Urinary bladder (tissue), 4 donors: ENCODE data around the gene SUV39H1. TPM values are rescaled to one million over a fixed set of nuclear protein-coding genes. Genes with fewer than 3 reads are reported as not detected.
"Not testable (repeated sequence)": the region's sequence is repeated elsewhere in the genome, so short reads cannot be mapped to it uniquely, and the experiment has no call there.

Experiments
- DNase-seq: peaks from one replicate; pipeline ENCODE4 v3.0.0-alpha.2; 2015; ENCODE audit errors: extremely low spot score
- H3K27ac ChIP-seq: one replicate; pipeline ENCODE4 v1.5.1; 2013; ENCODE audit warnings: low read depth, mild to moderate bottlenecking, moderate library complexity
- H3K36me3 ChIP-seq: one replicate; pipeline ENCODE4 v1.6.1; 2013; ENCODE audit warnings: mild to moderate bottlenecking, moderate library complexity; ENCODE audit not compliant: insufficient read depth
- H3K4me1 ChIP-seq: one replicate; pipeline ENCODE4 v1.6.1; 2013; ENCODE audit warnings: mild to moderate bottlenecking, moderate library complexity; ENCODE audit not compliant: insufficient read depth
- H3K4me3 ChIP-seq: one replicate; pipeline ENCODE4 v1.5.1; 2013; ENCODE audit warnings: low read depth, low read length
- WGBS: extraction: QIAGEN DNeasy Blood & Tissue Kit; methylation state at CpG from one replicate; pipeline ENCODE4 v1.1.7; 2013; 5-methylcytosine and 5-hydroxymethylcytosine counted together
- polyA plus RNA-seq: library from polyadenylated mRNA; stranded (reverse); fragments of 200-250 nt; gene quantifications from one replicate; pipeline ENCODE4 v1.2.3, GENCODE V29; 2013
- total RNA-seq: library from RNA; depleted of rRNA; stranded (reverse); fragments of >200 nt; gene quantifications from one replicate; pipeline ENCODE4 v1.2.3, GENCODE V29; 2014
- donor health status: healthy with polysubstance abuse.
- donor health status: healthy.

The SUV39H1 gene, protein sequence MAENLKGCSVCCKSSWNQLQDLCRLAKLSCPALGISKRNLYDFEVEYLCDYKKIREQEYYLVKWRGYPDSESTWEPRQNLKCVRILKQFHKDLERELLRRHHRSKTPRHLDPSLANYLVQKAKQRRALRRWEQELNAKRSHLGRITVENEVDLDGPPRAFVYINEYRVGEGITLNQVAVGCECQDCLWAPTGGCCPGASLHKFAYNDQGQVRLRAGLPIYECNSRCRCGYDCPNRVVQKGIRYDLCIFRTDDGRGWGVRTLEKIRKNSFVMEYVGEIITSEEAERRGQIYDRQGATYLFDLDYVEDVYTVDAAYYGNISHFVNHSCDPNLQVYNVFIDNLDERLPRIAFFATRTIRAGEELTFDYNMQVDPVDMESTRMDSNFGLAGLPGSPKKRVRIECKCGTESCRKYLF
- total RNA-seq (2.8 TPM), polyA plus RNA-seq (6.0 TPM)

GRCh38 chrX:48696301-48696908 is at the start of gene SUV39H1:
Gene SUV39H1, plus strand, starts transcription at chrX:48696734. Its CDS starts 51 bp downstream, at chrX:48696785.
- Histone ChIP-seq H3K4me1 (no peaks in the 10 kb centered on the region), H3K27ac (peak within 1 kb of the TSS; percentile 83), H3K4me3 (peak within 1 kb of the TSS; percentile 88), H3K36me3 (peaks cover 5% of the 10 kb centered on the region)
- under 1% methylated on average over 66 of the region's 66 CpGs for WGBS
- DNase-seq, result peak; percentile 55

GRCh38 chrX:48648336-48648751 is 48.2 kb upstream of the SUV39H1 start:
- no peak for DNase-seq
- 10% methylated on average over 6 of the region's 6 CpGs for WGBS
- no peak overlapping the region for H3K4me3 ChIP-seq
- no peaks in the 10 kb centered on the region for H3K36me3 ChIP-seq
- no peaks in the 10 kb centered on the region for H3K4me1 ChIP-seq
- H3K27ac ChIP-seq, result no peak overlapping the region

GRCh38 chrX:48649102-48649501 is 47.4 kb upstream of the SUV39H1 start:
- DNase-seq, result no peak
- no peak overlapping the region for H3K4me3 ChIP-seq
- WGBS, result 72% methylated on average over 3 of the region's 3 CpGs

GRCh38 chrX:48652055-48652579 is 44.4 kb upstream of the SUV39H1 start:
- not testable (repeated sequence) for H3K36me3 ChIP-seq

More at GRCh38 chrX:48649102-48649501, 47.4 kb upstream of the SUV39H1 start:
- Histone ChIP-seq H3K27ac (no peak overlapping the region), H3K36me3 (no peaks in the 10 kb centered on the region), H3K4me1 (no peaks in the 10 kb centered on the region)

DNA sequence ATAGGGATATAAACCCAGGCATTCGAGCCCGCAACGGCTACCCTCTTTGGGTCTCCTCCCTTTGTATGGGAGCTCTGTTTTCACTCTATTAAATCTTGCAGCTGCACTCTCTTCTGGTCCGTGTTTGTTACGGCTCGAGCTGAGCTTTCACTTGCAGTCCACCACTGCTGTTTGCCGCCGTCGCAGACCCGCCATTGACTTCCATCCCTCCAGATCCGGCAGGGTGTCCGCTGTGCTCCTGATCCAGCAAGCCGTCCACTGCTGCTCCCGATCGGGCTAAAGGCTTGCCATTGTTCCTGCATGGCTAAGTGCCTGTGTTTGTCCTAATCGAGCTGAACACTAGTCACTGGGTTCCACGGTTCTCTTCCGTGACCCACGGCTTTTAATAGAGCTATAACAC is 41.8 kb upstream of the SUV39H1 start:
- H3K4me3 ChIP-seq, H3K4me1 ChIP-seq, H3K27ac ChIP-seq, H3K36me3 ChIP-seq, DNase-seq: not testable (repeated sequence)
- 44% methylated on average over 19 of the region's 19 CpGs for WGBS

More at GRCh38 chrX:48652055-48652579, 44.4 kb upstream of the SUV39H1 start:
- not testable (repeated sequence) for H3K4me3 ChIP-seq, H3K27ac ChIP-seq, DNase-seq, H3K4me1 ChIP-seq
- 61% methylated on average over 5 of the region's 5 CpGs for WGBS

DNA sequence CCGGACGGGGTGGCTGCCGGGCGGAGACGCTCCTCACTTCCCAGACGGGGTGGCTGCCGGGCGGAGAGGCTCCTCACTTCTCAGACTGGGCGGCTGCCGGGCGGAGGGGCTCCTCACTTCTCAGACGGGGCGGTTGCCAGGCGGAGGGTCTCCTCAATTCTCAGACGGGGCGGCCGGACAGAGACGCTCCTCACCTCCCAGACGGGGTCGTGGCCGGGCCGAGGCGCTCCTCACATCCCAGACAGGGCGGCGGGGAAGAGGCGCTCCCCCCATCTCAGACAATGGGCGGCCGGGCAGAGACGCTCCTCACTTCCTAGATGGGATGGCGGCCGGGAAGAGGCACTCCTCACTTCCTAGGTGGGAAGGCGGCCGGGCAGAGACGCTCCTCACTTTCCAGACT is 36.8 kb upstream of the SUV39H1 start:
- 94% methylated on average over 29 of the region's 34 CpGs for WGBS
- not testable (repeated sequence) for DNase-seq, H3K4me3 ChIP-seq, H3K4me1 ChIP-seq, H3K27ac ChIP-seq, H3K36me3 ChIP-seq

DNA sequence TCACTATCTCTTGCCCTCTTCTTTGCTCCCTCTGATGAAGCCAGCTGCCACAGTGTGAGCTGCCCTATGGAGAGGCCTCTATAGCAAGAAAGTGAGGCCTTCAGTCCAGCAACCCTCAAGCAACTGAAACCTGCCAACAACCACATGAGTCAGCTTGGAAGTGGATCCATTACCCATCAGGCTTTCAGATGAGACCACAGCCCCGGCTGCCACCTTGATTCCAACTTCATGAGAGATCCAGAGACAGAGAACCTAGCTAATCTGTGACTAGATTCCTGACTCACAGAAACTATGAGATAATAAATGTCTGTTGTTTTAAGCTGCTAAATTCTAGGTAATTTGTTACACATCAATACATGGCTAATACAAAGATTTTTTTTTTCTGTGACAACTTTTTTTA is 33.3 kb upstream of the SUV39H1 start:
- no peaks in the 10 kb centered on the region for H3K4me1 ChIP-seq
- WGBS, result 81% methylated on average over 1 of the region's 1 CpG
- H3K36me3 ChIP-seq, result no peaks in the 10 kb centered on the region
- no peak for DNase-seq
- no peak overlapping the region for H3K27ac ChIP-seq
- H3K4me3 ChIP-seq, result no peak overlapping the region

- WGBS, result 78% methylated on average over 1 of the region's 1 CpG
- Histone ChIP-seq H3K4me1 (no peaks in the 10 kb centered on the region), H3K27ac (no peak overlapping the region), H3K4me3 (no peak overlapping the region), H3K36me3 (no peaks in the 10 kb centered on the region)
- no peak for DNase-seq
Measured at GRCh38 chrX:48664156-48664555, 32.4 kb upstream of the SUV39H1 start.

- 58% methylated on average over 2 of the region's 2 CpGs for WGBS
- Histone ChIP-seq H3K4me3 (no peak overlapping the region), H3K36me3 (no peaks in the 10 kb centered on the region), H3K27ac (no peak overlapping the region), H3K4me1 (no peaks in the 10 kb centered on the region)
- DNase-seq, result no peak
Measured at GRCh38 chrX:48665991-48666390, 30.5 kb upstream of the SUV39H1 start.

DNA sequence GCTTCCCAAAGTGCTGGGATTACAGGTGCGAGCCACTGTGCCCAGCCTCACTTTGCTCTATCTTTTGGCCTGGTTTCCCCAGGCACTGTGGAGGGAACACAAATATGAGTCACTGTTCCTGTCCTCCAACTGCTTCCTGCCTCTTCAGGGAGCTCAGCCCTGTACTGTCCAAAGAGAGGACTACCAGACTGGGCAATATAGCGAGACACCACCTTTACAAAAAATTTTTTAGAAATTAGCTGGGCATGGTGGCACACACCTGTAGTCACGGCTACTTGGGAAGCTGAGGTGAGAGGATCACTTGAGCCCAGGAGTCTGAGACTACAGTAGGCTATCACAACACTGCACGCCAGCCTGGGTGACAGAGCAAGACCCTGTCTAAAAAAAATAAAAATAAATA is 29.9 kb upstream of the SUV39H1 start:
- H3K36me3 ChIP-seq, result no peaks in the 10 kb centered on the region
- no peak for DNase-seq
- H3K4me1 ChIP-seq, result no peaks in the 10 kb centered on the region
- H3K4me3 ChIP-seq, result no peak overlapping the region
- no peak overlapping the region for H3K27ac ChIP-seq
- WGBS, result 93% methylated on average over 4 of the region's 4 CpGs

DNA sequence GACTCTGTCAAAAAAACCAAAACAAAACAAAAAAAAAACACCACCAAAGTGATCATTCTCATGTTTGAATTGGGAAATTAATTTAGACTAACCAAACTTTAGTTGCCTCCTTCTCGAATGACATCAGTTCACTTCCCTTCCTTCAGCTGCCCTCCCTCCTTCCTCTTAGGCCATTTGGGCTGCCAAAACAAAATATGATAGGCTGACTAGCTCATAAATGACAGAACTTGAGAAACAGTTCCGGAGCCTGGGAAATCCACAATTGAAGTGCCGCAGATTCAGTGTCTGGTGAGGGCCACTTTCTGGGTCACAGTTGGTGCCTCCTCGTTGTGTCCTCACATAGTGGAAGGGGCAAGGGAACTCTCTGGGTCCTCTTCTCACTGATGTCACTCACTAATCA is 29.0 kb upstream of the SUV39H1 start:
- 65% methylated on average over 4 of the region's 4 CpGs for WGBS
- H3K4me1 ChIP-seq, result no peaks in the 10 kb centered on the region
- no peak overlapping the region for H3K27ac ChIP-seq
- H3K36me3 ChIP-seq, result no peaks in the 10 kb centered on the region
- no peak for DNase-seq
- no peak overlapping the region for H3K4me3 ChIP-seq

GRCh38 chrX:48668187-48668586 is 28.3 kb upstream of the SUV39H1 start:
- WGBS, result 83% methylated on average over 11 of the region's 11 CpGs

GRCh38 chrX:48676106-48676892 is 20.2 kb upstream of the SUV39H1 start:
- peak overlapping the region; percentile 53 for H3K4me3 ChIP-seq
- peak; percentile 37 for DNase-seq
- WGBS, result 2% methylated on average over 66 of the region's 67 CpGs
- no peaks in the 10 kb centered on the region for H3K4me1 ChIP-seq
- H3K36me3 ChIP-seq, result no peaks in the 10 kb centered on the region
- H3K27ac ChIP-seq, result peak overlapping the region; percentile 60

More at GRCh38 chrX:48668187-48668586, 28.3 kb upstream of the SUV39H1 start:
- not testable (repeated sequence) for H3K4me1 ChIP-seq, H3K36me3 ChIP-seq, H3K4me3 ChIP-seq, H3K27ac ChIP-seq, DNase-seq
